ENCODE data around the gene KMT2E.

Gene KMT2E

DNA sequence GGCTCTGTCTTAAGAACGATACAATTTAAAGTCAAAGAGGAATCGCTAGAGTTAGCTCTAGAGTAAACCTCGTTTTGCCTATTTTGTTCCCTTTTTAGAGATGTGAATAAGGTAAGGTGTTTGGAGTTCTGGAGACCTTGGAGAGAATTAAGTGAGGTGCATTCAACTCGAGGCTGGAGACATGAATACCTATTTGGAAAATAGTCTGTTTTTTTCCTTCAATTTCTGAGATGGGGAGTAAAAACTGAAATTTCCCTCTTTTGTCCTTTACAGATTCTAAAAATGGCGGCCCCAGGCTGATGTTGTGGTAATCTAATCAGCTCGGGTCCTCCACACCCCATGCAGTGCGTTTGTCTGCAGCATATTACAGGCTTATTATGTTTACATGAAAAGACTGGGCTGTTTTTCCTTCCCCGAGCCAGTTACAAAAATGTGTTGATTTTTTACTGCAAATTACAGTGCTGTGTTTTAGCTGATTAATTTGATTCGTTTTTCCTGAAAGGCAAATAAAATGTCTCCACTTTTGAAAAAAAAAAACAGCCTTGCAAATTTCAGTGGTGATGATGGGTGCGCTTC, 1.5 kb downstream of the KMT2E start:
- no peaks in the 10 kb centered on the region for H3K9me2 ChIP-seq (replicated peaks; ENCODE audit: control insufficient read depth, low read length)
- peaks cover 6% of the 10 kb centered on the region for H3F3A ChIP-seq (ENCODE audit: control insufficient read depth, insufficient read depth)
- H3K4me1 ChIP-seq (ENCODE audit: control insufficient read depth, low read length) = peaks cover 50% of the 10 kb centered on the region
- H3K79me2 ChIP-seq (ENCODE audit: control insufficient read depth, low read length) = peaks cover 74% of the 10 kb centered on the region
- peaks cover 62% of the 10 kb centered on the region for H3K36me3 ChIP-seq (ENCODE audit: control insufficient read depth, low read length)
- peak overlapping the region; percentile 88 for H3K27ac ChIP-seq (ENCODE audit: low read depth, low read length)
- H4K20me1 ChIP-seq (ENCODE audit: control insufficient read depth, insufficient read depth, low read depth, low read length) = peaks cover 35% of the 10 kb centered on the region
- no peaks in the 10 kb centered on the region for H3K27me3 ChIP-seq (ENCODE audit: control insufficient read depth, low read length)
- peak overlapping the region; percentile 77 for H3K4me2 ChIP-seq (ENCODE audit: low read length)
- peak overlapping the region; percentile 84 for H3K4me3 ChIP-seq (ENCODE audit: low read length)
- H3K9me3 ChIP-seq (ENCODE audit: control insufficient read depth, insufficient read depth, low read length) = no peaks in the 10 kb centered on the region
- TF ChIP-seq CTCF (IDR thresholded peaks at IDR 0.05; ENCODE audit: low read depth, low read length, poor library complexity, severe bottlenecking) (no peak), EZH2phosphoT487 (IDR thresholded peaks at IDR 0.05; ENCODE audit: borderline replicate concordance, low read length) (no peak)

GRCh38 chr7:105016068-105016708, 2.2 kb downstream of the KMT2E start:
- no peaks in the 10 kb centered on the region for H3K9me3 ChIP-seq (ENCODE audit: control insufficient read depth, insufficient read depth, low read length)
- H3K4me3 ChIP-seq (ENCODE audit: low read length) = peak overlapping the region; percentile 84
- H3F3A ChIP-seq (ENCODE audit: control insufficient read depth, insufficient read depth) = peaks cover 13% of the 10 kb centered on the region
- peak overlapping the region; percentile 77 for H3K4me2 ChIP-seq (ENCODE audit: low read length)
- no peaks in the 10 kb centered on the region for H3K9me2 ChIP-seq (replicated peaks; ENCODE audit: control insufficient read depth, low read length)
- peaks cover 61% of the 10 kb centered on the region for H3K36me3 ChIP-seq (ENCODE audit: control insufficient read depth, low read length)
- peaks cover 34% of the 10 kb centered on the region for H4K20me1 ChIP-seq (ENCODE audit: control insufficient read depth, insufficient read depth, low read depth, low read length)
- H3K4me1 ChIP-seq (ENCODE audit: control insufficient read depth, low read length) = peaks cover 50% of the 10 kb centered on the region
- peaks cover 81% of the 10 kb centered on the region for H3K79me2 ChIP-seq (ENCODE audit: control insufficient read depth, low read length)
- peak overlapping the region; percentile 88 for H3K27ac ChIP-seq (ENCODE audit: low read depth, low read length)
- no peaks in the 10 kb centered on the region for H3K27me3 ChIP-seq (ENCODE audit: control insufficient read depth, low read length)
- TF ChIP-seq CTCF (IDR thresholded peaks at IDR 0.05; ENCODE audit: low read depth, low read length, poor library complexity, severe bottlenecking) (no peak), EZH2phosphoT487 (IDR thresholded peaks at IDR 0.05; ENCODE audit: borderline replicate concordance, low read length) (no peak)

DNA sequence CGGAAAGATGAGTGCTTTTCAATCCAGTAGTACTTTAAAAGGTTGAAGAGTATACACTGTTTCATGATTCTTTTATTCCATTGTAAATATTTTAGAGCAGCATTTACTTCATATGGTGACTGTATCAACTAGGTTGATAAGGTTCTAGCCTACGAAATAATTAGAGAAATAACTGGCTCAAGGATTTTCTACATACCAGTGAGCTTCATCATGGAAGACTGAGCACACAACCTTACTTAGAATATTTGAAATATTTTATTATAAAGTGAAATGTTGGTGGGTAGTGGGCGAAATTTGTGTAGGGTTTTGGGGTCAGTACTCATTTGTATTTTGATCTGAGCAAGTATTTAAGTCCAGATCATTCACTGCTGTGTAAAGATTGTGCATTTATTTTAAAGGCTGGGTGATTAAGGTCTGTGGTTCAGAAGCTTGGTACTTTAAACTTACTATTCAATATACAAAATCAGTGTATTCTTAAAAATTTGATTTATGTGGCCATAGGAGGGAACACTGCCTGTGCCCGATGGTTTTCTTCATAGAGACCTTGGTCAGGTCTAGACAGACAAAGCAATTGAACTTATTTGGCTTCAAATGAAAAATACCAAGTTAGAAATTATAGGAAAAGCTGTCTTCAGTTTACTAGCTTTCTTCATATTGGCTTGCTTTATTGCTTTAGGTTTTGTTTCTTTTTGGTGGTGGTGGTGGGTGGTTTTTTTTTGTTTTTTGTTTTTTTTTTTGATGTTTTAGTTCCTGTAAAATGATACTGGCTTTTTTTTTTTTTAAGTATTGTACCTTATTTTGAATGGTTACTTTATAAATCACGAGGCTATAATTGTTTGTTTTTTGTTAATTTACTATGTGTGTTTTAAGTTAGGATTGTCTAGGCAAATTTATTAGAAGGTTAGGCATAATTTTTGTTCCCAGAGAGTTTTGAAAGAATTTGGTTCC, 3.0 kb downstream of the KMT2E start:
- peaks cover 38% of the 10 kb centered on the region for H4K20me1 ChIP-seq (ENCODE audit: control insufficient read depth, insufficient read depth, low read depth, low read length)
- peak overlapping the region; percentile 84 for H3K4me3 ChIP-seq (ENCODE audit: low read length)
- peaks cover 56% of the 10 kb centered on the region for H3K4me1 ChIP-seq (ENCODE audit: control insufficient read depth, low read length)
- H3K79me2 ChIP-seq (ENCODE audit: control insufficient read depth, low read length) = peaks cover 89% of the 10 kb centered on the region
- no peaks in the 10 kb centered on the region for H3K27me3 ChIP-seq (ENCODE audit: control insufficient read depth, low read length)
- no peaks in the 10 kb centered on the region for H3K9me3 ChIP-seq (ENCODE audit: control insufficient read depth, insufficient read depth, low read length)
- no peak for TF ChIP-seq EZH2phosphoT487 (IDR thresholded peaks at IDR 0.05; ENCODE audit: borderline replicate concordance, low read length)
- TF ChIP-seq CTCF (IDR thresholded peaks at IDR 0.05; ENCODE audit: low read depth, low read length, poor library complexity, severe bottlenecking) = no peak
- peak overlapping the region; percentile 77 for H3K4me2 ChIP-seq (ENCODE audit: low read length)
- no peaks in the 10 kb centered on the region for H3K9me2 ChIP-seq (replicated peaks; ENCODE audit: control insufficient read depth, low read length)
- peaks cover 17% of the 10 kb centered on the region for H3F3A ChIP-seq (ENCODE audit: control insufficient read depth, insufficient read depth)
- peaks cover 57% of the 10 kb centered on the region for H3K36me3 ChIP-seq (ENCODE audit: control insufficient read depth, low read length)
- H3K27ac ChIP-seq (ENCODE audit: low read depth, low read length) = peak overlapping the region; percentile 88

All from DOHH2 (cell line).